Stimulated activated memory B cell treated with anti-CD40 and anti-IgM and Interleukin-4, amounts not matched to agents 10 μg/mL and 1 μg/mL and 100 μg/mL, for 72 hours (primary cell): ENCODE measurements around the gene ERFE.
A peak's percentile ranks its signal among the peaks of the same experiment; 100 is the strongest.

ENCODE experiments used
- ATAC-seq: fragments of 150-1000 bp; cut with Tn5 transposase; 2 replicates; pipeline ENCODE4 v1.10.0; 2021
- H3K27ac Mint-ChIP-seq: one replicate; pipeline ENCODE4 v1.8.0; 2022; ENCODE audit warnings: mild to moderate bottlenecking, mixed read lengths
- H3K27me3 Mint-ChIP-seq: one replicate; pipeline ENCODE4 v1.8.0; 2022; ENCODE audit warnings: mixed read lengths
- H3K36me3 Mint-ChIP-seq: one replicate; pipeline ENCODE4 v1.8.0; 2022; ENCODE audit warnings: mixed read lengths
- H3K4me1 Mint-ChIP-seq: one replicate; pipeline ENCODE4 v1.8.0; 2022; ENCODE audit warnings: mixed read lengths
- H3K4me3 Mint-ChIP-seq: one replicate; pipeline ENCODE4 v1.8.0; 2022; ENCODE audit warnings: mild to moderate bottlenecking, moderate library complexity, mixed read lengths
- H3K9me3 Mint-ChIP-seq: one replicate; pipeline ENCODE4 v1.8.0; 2022; ENCODE audit warnings: mixed read lengths

The ERFE gene

GRCh38 chr2:238141541-238142318, 17.0 kb upstream of the ERFE start:
- Mint-ChIP-seq H3K36me3 (no peaks in the 10 kb centered on the region), H3K9me3 (no peaks in the 10 kb centered on the region), H3K4me1 (peaks cover 42% of the 10 kb centered on the region), H3K27ac (no peak overlapping the region), H3K27me3 (no peaks in the 10 kb centered on the region), H3K4me3 (no peak overlapping the region)
- ATAC-seq = no peak

DNA sequence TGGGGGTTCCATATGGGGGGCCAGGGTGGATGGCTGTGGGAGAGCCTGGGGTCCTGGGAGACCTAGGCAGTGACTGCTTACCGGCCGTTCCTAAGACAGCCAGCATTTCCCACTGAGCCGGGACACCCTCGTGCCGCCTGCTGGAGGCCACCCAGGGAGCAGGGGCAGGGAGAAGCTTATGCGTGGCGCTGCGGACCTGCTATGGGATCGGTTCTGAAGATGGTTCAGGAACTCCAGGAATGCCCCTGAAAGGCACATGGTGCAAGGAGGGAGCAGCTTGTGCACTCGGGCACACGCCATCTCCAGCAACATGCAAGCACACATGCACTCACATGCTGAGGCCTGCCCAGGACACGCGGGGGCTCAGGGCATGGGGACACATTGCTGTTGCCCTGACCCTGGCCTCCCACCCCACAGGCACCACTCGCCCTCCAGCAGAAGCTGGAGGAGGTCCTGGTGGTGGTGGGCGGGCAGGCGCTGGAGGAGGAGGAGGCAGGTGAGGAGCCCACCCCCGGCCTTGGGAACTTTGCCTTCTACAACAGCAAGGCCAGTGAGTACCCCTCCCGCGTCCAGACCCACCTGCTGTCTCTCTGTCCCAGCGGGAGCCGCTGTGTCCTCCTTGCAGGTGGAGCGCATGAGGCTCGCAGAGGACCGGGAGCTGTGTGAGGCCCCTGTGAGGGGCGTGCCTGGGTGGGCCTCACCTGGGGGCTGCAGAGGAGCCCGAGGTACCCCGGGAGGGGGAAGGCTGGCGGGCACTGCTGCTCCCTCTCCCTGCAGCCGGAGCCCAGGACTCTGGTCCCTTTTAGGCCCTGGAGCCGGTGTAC, 16.2 kb upstream of the ERFE start:
- H3K27ac Mint-ChIP-seq = no peak overlapping the region
- no peaks in the 10 kb centered on the region for H3K27me3 Mint-ChIP-seq
- ATAC-seq = no peak
- H3K36me3 Mint-ChIP-seq = no peaks in the 10 kb centered on the region
- no peaks in the 10 kb centered on the region for H3K9me3 Mint-ChIP-seq
- no peak overlapping the region for H3K4me3 Mint-ChIP-seq
- H3K4me1 Mint-ChIP-seq = peaks cover 41% of the 10 kb centered on the region

GRCh38 chr2:238143239-238143951, 15.4 kb upstream of the ERFE start:
- peaks cover 33% of the 10 kb centered on the region for H3K4me1 Mint-ChIP-seq
- no peaks in the 10 kb centered on the region for H3K27me3 Mint-ChIP-seq
- no peak overlapping the region for H3K4me3 Mint-ChIP-seq
- H3K9me3 Mint-ChIP-seq = no peaks in the 10 kb centered on the region
- no peaks in the 10 kb centered on the region for H3K36me3 Mint-ChIP-seq
- no peak for ATAC-seq
- no peak overlapping the region for H3K27ac Mint-ChIP-seq

DNA sequence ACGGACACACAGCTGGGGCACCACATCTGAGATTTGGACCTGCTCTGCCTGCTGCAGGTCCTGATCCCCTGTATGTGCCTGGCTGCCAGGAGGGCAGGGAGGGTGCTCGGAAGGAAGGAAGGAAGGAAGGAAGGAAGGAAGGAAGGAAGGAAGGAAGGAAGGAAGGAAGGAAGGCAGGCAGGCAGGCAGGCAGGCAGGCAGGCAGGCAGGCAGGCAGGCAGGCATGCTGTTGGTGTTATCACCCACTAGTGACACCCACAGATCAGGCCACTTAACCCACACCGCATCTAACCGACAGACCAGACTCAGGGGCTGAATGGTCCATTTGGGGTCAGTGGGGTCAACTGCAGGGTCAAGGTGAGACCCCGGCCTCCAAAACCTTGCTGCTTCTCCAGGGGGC, 14.5 kb upstream of the ERFE start:
- Mint-ChIP-seq H3K27me3 (no peaks in the 10 kb centered on the region), H3K4me1 (peaks cover 25% of the 10 kb centered on the region), H3K36me3 (no peaks in the 10 kb centered on the region), H3K9me3 (no peaks in the 10 kb centered on the region), H3K27ac (no peak overlapping the region), H3K4me3 (no peak overlapping the region)
- ATAC-seq = no peak

DNA sequence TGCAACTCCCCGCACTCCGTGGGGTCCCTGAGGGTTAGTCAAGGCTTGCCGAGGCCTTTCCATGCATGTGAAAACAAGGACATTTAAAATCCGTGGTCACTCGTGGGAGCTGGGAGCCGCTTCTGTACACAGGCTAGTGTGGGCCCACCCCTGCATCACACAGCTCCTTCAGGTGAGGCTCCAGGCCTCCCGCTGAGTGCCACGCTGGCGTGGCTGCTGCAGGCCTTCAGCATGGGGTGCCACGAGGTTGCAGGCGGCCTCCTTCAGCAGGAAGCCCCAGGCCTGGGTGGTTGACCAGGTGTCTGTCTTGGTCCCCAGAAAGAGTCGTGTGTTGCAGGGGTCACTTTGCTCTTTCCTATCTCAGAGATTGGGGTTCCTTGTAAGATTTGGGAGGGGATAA, 13.7 kb upstream of the ERFE start:
- Mint-ChIP-seq H3K27ac (no peak overlapping the region), H3K4me1 (peaks cover 17% of the 10 kb centered on the region), H3K36me3 (no peaks in the 10 kb centered on the region), H3K9me3 (no peaks in the 10 kb centered on the region), H3K27me3 (no peaks in the 10 kb centered on the region), H3K4me3 (no peak overlapping the region)
- no peak for ATAC-seq

- H3K4me3 Mint-ChIP-seq = no peak overlapping the region
- no peaks in the 10 kb centered on the region for H3K9me3 Mint-ChIP-seq
- H3K27me3 Mint-ChIP-seq = no peaks in the 10 kb centered on the region
- H3K36me3 Mint-ChIP-seq = no peaks in the 10 kb centered on the region
- ATAC-seq = no peak
- peaks cover 17% of the 10 kb centered on the region for H3K4me1 Mint-ChIP-seq
- no peak overlapping the region for H3K27ac Mint-ChIP-seq
Observed at GRCh38 chr2:238145851-238146250, 12.9 kb upstream of the ERFE start.

- Mint-ChIP-seq H3K36me3 (no peaks in the 10 kb centered on the region), H3K9me3 (no peaks in the 10 kb centered on the region), H3K4me1 (peaks cover 10% of the 10 kb centered on the region), H3K27ac (no peak overlapping the region), H3K4me3 (no peak overlapping the region), H3K27me3 (no peaks in the 10 kb centered on the region)
- ATAC-seq = no peak
Observed at GRCh38 chr2:238146884-238147544, 11.8 kb upstream of the ERFE start.

- Mint-ChIP-seq H3K4me3 (no peak overlapping the region), H3K27ac (no peak overlapping the region), H3K4me1 (peaks cover 4% of the 10 kb centered on the region), H3K27me3 (no peaks in the 10 kb centered on the region), H3K36me3 (no peaks in the 10 kb centered on the region), H3K9me3 (peaks cover under 1% of the 10 kb centered on the region)
- no peak for ATAC-seq
Observed at GRCh38 chr2:238148981-238149380, 9.8 kb upstream of the ERFE start.

- Mint-ChIP-seq H3K9me3 (peaks cover 5% of the 10 kb centered on the region), H3K27ac (no peak overlapping the region), H3K36me3 (no peaks in the 10 kb centered on the region), H3K27me3 (no peaks in the 10 kb centered on the region), H3K4me3 (no peak overlapping the region), H3K4me1 (no peaks in the 10 kb centered on the region)
- ATAC-seq = peak; percentile 5
Observed at GRCh38 chr2:238149841-238150572, 8.8 kb upstream of the ERFE start.

GRCh38 chr2:238150686-238151085, 8.1 kb upstream of the ERFE start:
- H3K4me1 Mint-ChIP-seq = no peaks in the 10 kb centered on the region
- no peak overlapping the region for H3K27ac Mint-ChIP-seq
- peak; percentile 22 for ATAC-seq
- no peaks in the 10 kb centered on the region for H3K27me3 Mint-ChIP-seq
- H3K36me3 Mint-ChIP-seq = no peaks in the 10 kb centered on the region
- no peak overlapping the region for H3K4me3 Mint-ChIP-seq
- H3K9me3 Mint-ChIP-seq = peaks cover 5% of the 10 kb centered on the region

- Mint-ChIP-seq H3K27ac (no peak overlapping the region), H3K4me3 (no peak overlapping the region), H3K27me3 (no peaks in the 10 kb centered on the region), H3K4me1 (no peaks in the 10 kb centered on the region), H3K36me3 (no peaks in the 10 kb centered on the region), H3K9me3 (peaks cover 5% of the 10 kb centered on the region)
- no peak for ATAC-seq
Observed at GRCh38 chr2:238151205-238151604, 7.6 kb upstream of the ERFE start.

- Mint-ChIP-seq H3K4me1 (no peaks in the 10 kb centered on the region), H3K9me3 (peaks cover 5% of the 10 kb centered on the region), H3K36me3 (no peaks in the 10 kb centered on the region), H3K27ac (no peak overlapping the region), H3K27me3 (no peaks in the 10 kb centered on the region), H3K4me3 (no peak overlapping the region)
- no peak for ATAC-seq
Observed at GRCh38 chr2:238151628-238152235, 7.0 kb upstream of the ERFE start.

- H3K9me3 Mint-ChIP-seq = peaks cover 5% of the 10 kb centered on the region
- H3K4me1 Mint-ChIP-seq = no peaks in the 10 kb centered on the region
- H3K27me3 Mint-ChIP-seq = no peaks in the 10 kb centered on the region
- H3K27ac Mint-ChIP-seq = no peak overlapping the region
- ATAC-seq = no peak
- no peak overlapping the region for H3K4me3 Mint-ChIP-seq
- no peaks in the 10 kb centered on the region for H3K36me3 Mint-ChIP-seq
Observed at GRCh38 chr2:238152771-238153688, 5.7 kb upstream of the ERFE start.
